ENCODE results near the gene CNEP1R1. TPM values are rescaled to one million over a fixed set of nuclear protein-coding genes. Genes with fewer than 3 reads are reported as not detected.

CNEP1R1 gene
- 28.1 and 32.9 TPM in 2 replicates for total RNA-seq

DNA sequence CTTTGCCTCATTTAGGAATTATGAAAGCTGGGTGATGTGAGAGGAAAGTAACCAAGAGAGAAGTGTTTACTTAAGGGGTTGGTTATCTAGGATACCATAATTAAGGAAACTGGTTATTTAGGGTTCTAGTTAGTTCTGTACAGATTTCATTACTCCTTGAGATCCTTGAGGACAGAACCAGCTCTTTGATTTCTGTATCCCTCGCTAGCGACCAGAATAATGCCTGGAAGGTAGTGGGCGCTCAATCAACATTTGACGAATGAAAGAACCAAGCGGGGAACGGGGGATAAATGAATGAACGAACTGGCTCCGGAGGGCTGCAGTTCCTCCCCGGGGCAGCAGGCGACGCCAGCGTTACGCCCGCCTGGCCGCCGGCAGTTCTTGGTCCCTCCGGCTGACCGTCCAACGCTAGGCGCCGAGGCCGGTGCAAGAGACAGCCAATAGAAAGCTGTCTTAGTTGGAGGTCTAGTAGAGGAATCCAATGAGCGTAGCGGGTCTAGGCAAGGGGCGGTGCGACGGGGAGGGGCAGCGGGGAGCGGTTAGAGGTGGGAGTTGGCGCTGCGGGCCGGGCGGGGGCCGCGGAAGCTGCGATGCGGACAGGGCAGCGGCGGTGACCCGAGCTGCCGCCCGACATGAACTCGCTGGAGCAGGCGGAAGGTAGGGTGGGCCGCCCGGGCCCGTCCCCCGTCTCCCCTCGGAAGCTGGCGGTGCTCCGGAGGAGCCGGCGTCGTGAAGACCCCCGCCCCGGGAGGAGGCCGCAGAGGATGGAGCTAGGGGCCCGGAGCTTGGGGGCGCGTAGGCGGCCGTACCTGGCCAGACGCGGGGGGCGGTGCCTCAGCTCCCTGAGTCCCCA is at the start of gene CNEP1R1:
TSS of gene CNEP1R1 (plus strand) at position 542 of the 853 bp plus-strand sequence. CDS start at position 633, 91 bp downstream.

DNA sequence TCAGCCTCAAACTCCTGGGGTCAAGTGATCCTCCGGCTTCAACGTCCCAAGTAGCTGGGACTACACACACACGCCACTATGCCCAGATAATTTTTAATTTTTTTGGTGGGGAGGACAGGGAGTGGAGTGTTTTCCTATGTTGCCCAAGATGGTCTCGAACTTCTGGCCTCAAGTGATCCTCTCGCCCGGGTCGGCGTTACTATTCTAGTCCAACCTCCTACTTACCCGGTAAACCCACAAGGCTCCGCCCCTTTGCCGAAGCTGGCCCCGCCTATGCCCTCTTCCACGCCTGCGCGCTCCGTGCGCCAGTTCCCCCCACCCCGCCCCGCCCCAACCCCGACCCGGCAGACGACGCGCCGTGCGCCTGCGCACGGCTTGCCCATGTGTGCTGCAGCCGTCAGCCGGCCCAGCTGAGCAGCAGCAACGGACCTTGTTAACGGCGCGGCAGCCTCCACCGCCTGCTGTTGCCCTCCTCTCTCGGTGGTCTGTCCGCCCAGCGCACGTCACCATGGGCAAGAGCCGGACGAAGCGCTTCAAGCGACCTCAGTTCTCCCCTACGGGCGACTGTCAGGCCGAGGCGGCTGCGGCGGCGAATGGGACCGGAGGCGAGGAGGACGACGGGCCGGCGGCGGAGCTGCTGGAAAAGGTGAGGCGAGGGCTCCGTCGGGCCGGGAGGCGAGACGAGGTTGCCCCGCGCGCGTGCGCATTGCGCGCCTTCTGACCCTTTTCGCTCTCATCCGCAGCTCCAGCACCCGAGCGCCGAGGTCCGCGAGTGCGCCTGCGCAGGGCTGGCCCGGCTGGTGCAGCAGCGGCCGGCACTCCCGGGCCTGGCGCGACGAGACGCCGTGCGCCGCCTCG is 40.8 kb downstream of the CNEP1R1 start, which contains the start of gene HEATR3:
TSS of gene HEATR3 (plus strand) at position 347 of the 858 bp plus-strand sequence. CDS start at position 509, 162 bp downstream.

Small RNAs within 50 kb of the gene (small RNA-seq; reads per million reads assigned to genes)
- not detected for gene RF00017

Other genes with a start within 250 kb of the CNEP1R1 start
- gene ZNF423, start 169.1 kb upstream of the CNEP1R1 start, total RNA-seq: 1.6 and 2.4 TPM in 2 replicates
- gene HEATR3, start 40.7 kb downstream of the CNEP1R1 start, total RNA-seq: 29.2 and 30.7 TPM in 2 replicates
- 13.5 and 16.1 TPM in 2 replicates for gene TENT4B, start 128.1 kb downstream of the CNEP1R1 start, total RNA-seq
- gene ADCY7, start 241.3 kb downstream of the CNEP1R1 start, total RNA-seq: 56.0 and 86.2 TPM in 2 replicates